Neural cell (in vitro differentiated cells): ENCODE data around the gene NPAS3. TPM values are rescaled to one million over a fixed set of nuclear protein-coding genes. Genes with fewer than 3 reads are reported as not detected.

Experiments
- H2AFZ ChIP-seq: fragments of 200-600, 300-800 bp; sonication (generic), shearing (Covaris generic); 2 replicates; pipeline ENCODE4 v1.6.0; 2014; ENCODE audit warnings: low read depth, mild to moderate bottlenecking, antibody characterized with exemption, low read length, moderate library complexity
- H3F3A ChIP-seq: fragments of 200-600 bp; shearing (Covaris generic); 2 replicates; pipeline ENCODE4 v1.6.1; 2016; ENCODE audit warnings: mild to moderate bottlenecking, moderate library complexity, mixed read lengths, antibody characterized with exemption, low read length; ENCODE audit not compliant: insufficient read depth, poor library complexity, severe bottlenecking
- H3K27ac ChIP-seq: fragments of 200-600, 300-800 bp; sonication (generic), shearing (Covaris generic); 2 replicates; pipeline ENCODE4 v1.5.1; 2014; ENCODE audit warnings: mild to moderate bottlenecking, low read length, moderate library complexity
- H3K27me3 ChIP-seq: fragments of 300-800, 200-600 bp; sonication (generic), shearing (Covaris generic); 2 replicates; pipeline ENCODE4 v1.6.0; 2014; ENCODE audit warnings: mild to moderate bottlenecking, low read depth, low read length, moderate library complexity; ENCODE audit not compliant: insufficient read depth
- H3K36me3 ChIP-seq: fragments of 300-800, 200-600 bp; sonication (generic), shearing (Covaris generic); 2 replicates; pipeline ENCODE4 v1.5.1; 2014; ENCODE audit warnings: mild to moderate bottlenecking, antibody characterized with exemption, low read length, moderate library complexity; ENCODE audit not compliant: insufficient read depth
- H3K4me2 ChIP-seq: fragments of 300-800, 200-600 bp; sonication (generic), shearing (Covaris generic); 2 replicates; pipeline ENCODE4 v1.6.0; 2014; ENCODE audit warnings: mild to moderate bottlenecking, low read length
- H3K4me3 ChIP-seq: fragments of 300-800, 200-600 bp; sonication (generic), shearing (Covaris generic); 2 replicates; pipeline ENCODE4 v1.5.1; 2014; ENCODE audit warnings: mild to moderate bottlenecking, low read length, moderate library complexity
- H3K79me2 ChIP-seq: fragments of 200-600 bp; shearing (Covaris generic); replicated peaks from 2 replicates; pipeline ENCODE4 v1.6.0; 2014; ENCODE audit warnings: mild to moderate bottlenecking, low read length, moderate library complexity; ENCODE audit not compliant: insufficient read depth
- H3K9ac ChIP-seq: fragments of 300-800, 200-600 bp; sonication (generic), shearing (Covaris generic); 2 replicates; pipeline ENCODE4 v1.6.1; 2016; ENCODE audit warnings: mild to moderate bottlenecking, low read length, mixed read lengths
- H3K9me2 ChIP-seq: fragments of 200-600 bp; shearing (Covaris generic); 2 replicates; pipeline ENCODE4 v1.6.1; 2016; ENCODE audit warnings: mild to moderate bottlenecking, low read length, mixed read lengths; ENCODE audit not compliant: insufficient read depth
- H3K9me3 ChIP-seq: fragments of 200-600, 300-800 bp; sonication (generic), shearing (Covaris generic); 2 replicates; pipeline ENCODE4 v1.6.1; 2016; ENCODE audit warnings: mild to moderate bottlenecking, mixed run types, low read length, moderate library complexity, mixed read lengths
- H4K20me1 ChIP-seq: fragments of 200-600 bp; shearing (Covaris generic); 2 replicates; pipeline ENCODE4 v1.6.1; 2016; ENCODE audit warnings: mild to moderate bottlenecking, mixed run types; ENCODE audit not compliant: insufficient read depth
- CTCF ChIP-seq: fragments of 450-650 bp; IDR thresholded peaks from 2 replicates; pipeline ENCODE4 v1.5.1; 2014; ENCODE audit warnings: antibody characterized with exemption, mild to moderate bottlenecking, moderate library complexity; ENCODE audit not compliant: poor library complexity, severe bottlenecking
- EP300 ChIP-seq: fragments of 450-650 bp; conservative IDR thresholded peaks from 2 replicates; pipeline ENCODE4 v1.6.1; 2014; ENCODE audit warnings: antibody characterized with exemption, mild to moderate bottlenecking, moderate library complexity; ENCODE audit not compliant: poor library complexity, severe bottlenecking
- EZH2 ChIP-seq: fragments of 200-600, 300-800 bp; shearing (Covaris generic), sonication (generic); IDR thresholded peaks from 2 replicates; pipeline ENCODE4 v1.6.1; 2014; ENCODE audit warnings: antibody characterized with exemption, low read length, borderline replicate concordance, mild to moderate bottlenecking; ENCODE audit not compliant: insufficient read depth, poor library complexity, severe bottlenecking
- MXI1 ChIP-seq: fragments of 450-650 bp; conservative IDR thresholded peaks from 2 replicates; pipeline ENCODE4 v1.6.1; 2014; ENCODE audit warnings: antibody characterized with exemption, mild to moderate bottlenecking; ENCODE audit not compliant: poor library complexity, severe bottlenecking
- POLR2AphosphoS5 ChIP-seq: IDR thresholded peaks from 2 replicates; pipeline ENCODE4 v1.6.1; 2012
- RAD21 ChIP-seq: fragments of 450-650 bp; conservative IDR thresholded peaks from 2 replicates; pipeline ENCODE4 v1.6.1; 2014; ENCODE audit warnings: antibody characterized with exemption, mild to moderate bottlenecking, moderate library complexity
- REST ChIP-seq: IDR thresholded peaks from 2 replicates; pipeline ENCODE4 v1.6.1; 2012; ENCODE audit warnings: borderline replicate concordance
- SMC3 ChIP-seq: fragments of 450-650 bp; conservative IDR thresholded peaks from 2 replicates; pipeline ENCODE4 v1.6.1; 2014; ENCODE audit warnings: antibody characterized with exemption, mild to moderate bottlenecking, moderate library complexity; ENCODE audit not compliant: poor library complexity
- TAF1 ChIP-seq: IDR thresholded peaks from 2 replicates; pipeline ENCODE4 v1.6.1; 2012; ENCODE audit warnings: low read depth
- polyA plus RNA-seq: library from polyadenylated mRNA; depleted of rRNA; stranded (reverse); fragments of >200 nt; gene quantifications from 2 replicates; pipeline ENCODE4 v1.2.3, GENCODE V29; 2014

NPAS3 gene
- polyA plus RNA-seq, 1 donor from 2014 or later, result 1.3 TPM

GRCh38 chr14:33435911-33436689, 497.4 kb downstream of the NPAS3 start:
- Histone ChIP-seq H3K4me2 (no peak overlapping the region), H3K9me2 (no peaks in the 10 kb centered on the region), H3K9ac (no peak overlapping the region)

GRCh38 chr14:33441633-33442032, 503.0 kb downstream of the NPAS3 start:
- no peaks in the 10 kb centered on the region for H3K9me3 ChIP-seq
- H3K4me2 ChIP-seq, result no peak overlapping the region
- no peaks in the 10 kb centered on the region for H3K9me2 ChIP-seq
- H2AFZ ChIP-seq, result no peak overlapping the region
- no peaks in the 10 kb centered on the region for H3K79me2 ChIP-seq
- no peaks in the 10 kb centered on the region for H4K20me1 ChIP-seq
- no peak overlapping the region for H3K4me3 ChIP-seq
- H3K27me3 ChIP-seq, result no peaks in the 10 kb centered on the region
- no peak overlapping the region for H3K9ac ChIP-seq
- no peaks in the 10 kb centered on the region for H3K36me3 ChIP-seq
- no peak overlapping the region for H3K27ac ChIP-seq
- TF ChIP-seq POLR2AphosphoS5 (no peak), CTCF (no peak), EP300 (no peak), RAD21 (no peak), REST (no peak), SMC3 (no peak), EZH2 (no peak), MXI1 (no peak), TAF1 (no peak)
- H3F3A ChIP-seq, result no peaks in the 10 kb centered on the region

More at GRCh38 chr14:33435911-33436689, 497.4 kb downstream of the NPAS3 start:
- H2AFZ ChIP-seq, result no peak overlapping the region
- no peaks in the 10 kb centered on the region for H3K9me3 ChIP-seq
- no peaks in the 10 kb centered on the region for H3F3A ChIP-seq
- no peak overlapping the region for H3K27ac ChIP-seq
- TF ChIP-seq REST (no peak), RAD21 (no peak)
- no peak overlapping the region for H3K4me3 ChIP-seq
- H3K27me3 ChIP-seq, result no peaks in the 10 kb centered on the region
- H3K36me3 ChIP-seq, result no peaks in the 10 kb centered on the region
- no peaks in the 10 kb centered on the region for H3K79me2 ChIP-seq
- no peaks in the 10 kb centered on the region for H4K20me1 ChIP-seq
